Cerebellar cortex (tissue), 1 donor: Measurements from ENCODE around the gene SHKBP1.
"Not testable (repeated sequence)": the region's sequence is repeated elsewhere in the genome, so short reads cannot be mapped to it uniquely, and the experiment has no call there.

Experiments
- DNase-seq: peaks from one replicate; pipeline ENCODE4 v3.0.0-alpha.2; 2015; ENCODE audit warnings: low spot score

The SHKBP1 gene

DNA sequence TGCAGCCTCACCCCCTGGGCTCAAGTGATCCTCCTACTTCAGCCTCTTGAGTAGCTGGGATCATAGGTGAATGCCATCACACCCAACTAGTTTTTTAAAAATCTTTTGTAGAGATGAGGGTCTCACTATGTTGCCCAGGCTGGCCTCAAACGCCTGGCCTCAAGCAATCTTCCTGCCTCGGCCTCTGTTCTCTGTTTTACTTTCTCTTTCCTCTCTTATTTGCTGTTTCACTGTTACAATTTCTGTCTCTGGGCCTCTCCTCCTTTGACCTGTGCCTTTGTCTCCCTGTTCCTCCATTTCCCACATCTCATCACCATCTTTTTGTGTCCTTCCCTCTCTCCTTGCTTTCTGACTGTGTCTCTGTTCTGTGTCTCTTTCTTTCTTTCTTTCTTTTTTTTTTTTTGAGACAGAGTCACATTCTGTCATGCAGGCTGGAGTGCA lies 9.3 kb downstream of the SHKBP1 start:
- no peak for DNase-seq

DNA sequence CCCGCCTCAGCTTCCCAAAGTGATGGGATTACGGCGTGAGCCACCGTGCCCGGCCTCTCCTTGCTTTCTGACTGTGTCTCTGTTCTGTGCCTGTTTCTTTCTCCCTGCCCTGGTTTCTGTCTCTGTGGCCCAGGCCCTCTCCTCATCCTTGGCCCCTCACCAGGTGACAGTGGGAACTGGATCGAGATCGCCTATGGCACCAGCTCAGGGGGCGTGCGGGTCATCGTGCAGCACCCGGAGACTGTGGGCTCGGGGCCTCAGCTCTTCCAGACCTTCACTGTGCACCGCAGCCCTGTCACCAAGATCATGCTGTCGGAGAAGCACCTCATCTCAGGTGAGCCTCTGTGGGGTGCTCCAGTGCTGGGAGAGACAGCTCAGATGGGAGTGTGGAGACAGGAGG lies 9.9 kb downstream of the SHKBP1 start:
- DNase-seq: no peak

DNA sequence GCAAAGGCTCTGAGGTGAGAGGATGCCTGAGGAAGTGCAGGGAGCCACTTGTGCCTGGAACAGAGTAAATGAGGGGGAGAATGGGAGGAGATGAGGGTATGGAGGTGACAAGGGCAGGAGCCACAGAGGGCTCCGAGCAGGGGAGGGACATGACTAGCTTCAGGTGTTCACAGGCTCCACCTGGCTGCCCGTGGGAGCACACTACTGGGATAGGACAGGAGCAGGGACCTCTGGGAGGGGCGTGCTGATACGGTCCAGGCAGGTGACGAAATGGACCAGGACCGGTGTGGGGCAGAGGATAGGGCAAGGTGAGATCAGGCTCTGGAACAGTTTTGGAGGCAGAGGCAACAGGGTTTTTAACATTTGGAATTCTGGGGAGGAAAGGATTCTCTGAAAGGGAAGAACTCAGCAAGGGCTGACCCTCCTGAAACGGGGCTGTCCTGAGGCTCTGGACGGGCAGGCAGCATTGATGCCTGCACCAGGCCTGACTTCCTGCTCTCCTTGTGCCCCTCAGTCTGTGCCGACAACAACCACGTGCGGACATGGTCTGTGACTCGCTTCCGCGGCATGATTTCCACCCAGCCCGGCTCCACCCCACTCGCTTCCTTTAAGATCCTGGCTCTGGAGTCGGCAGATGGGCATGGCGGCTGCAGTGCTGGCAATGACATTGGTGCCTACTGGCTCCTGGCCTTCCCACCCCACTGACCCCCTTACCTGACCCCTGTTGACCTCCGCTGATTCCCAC lies 11.6 kb downstream of the SHKBP1 start:
- DNase-seq: no peak

DNA sequence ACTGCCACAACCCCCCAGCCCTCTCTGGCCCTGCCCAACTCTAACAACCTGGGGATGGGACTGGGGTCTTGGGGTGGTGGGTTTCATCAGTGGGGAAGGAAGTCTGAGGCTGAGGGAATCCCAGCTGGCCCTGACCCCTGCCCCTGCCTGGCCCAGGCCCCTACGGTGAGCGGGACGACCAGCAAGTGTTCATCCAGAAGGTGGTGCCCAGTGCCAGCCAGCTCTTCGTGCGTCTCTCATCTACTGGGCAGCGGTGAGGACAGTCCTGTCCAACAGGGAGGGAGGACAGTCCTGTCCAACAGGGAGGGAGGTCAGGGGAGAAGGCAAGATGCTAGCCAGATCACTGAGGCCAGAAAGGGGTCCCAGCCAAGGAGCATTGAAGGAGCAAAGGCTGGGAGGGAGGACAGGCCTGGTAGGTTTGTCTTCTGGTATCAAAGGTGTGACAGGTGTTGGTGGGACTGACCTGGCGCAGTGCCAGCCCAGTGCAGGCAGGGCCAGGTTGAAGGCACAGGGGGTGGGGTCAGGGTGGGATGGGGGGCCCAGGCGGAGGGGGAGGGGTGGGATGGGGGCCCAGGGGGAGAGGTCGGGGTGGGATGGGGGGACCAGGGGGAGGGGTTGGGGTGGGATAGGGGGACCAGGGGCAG lies 12.4 kb downstream of the SHKBP1 start:
- DNase-seq: no peak

DNA sequence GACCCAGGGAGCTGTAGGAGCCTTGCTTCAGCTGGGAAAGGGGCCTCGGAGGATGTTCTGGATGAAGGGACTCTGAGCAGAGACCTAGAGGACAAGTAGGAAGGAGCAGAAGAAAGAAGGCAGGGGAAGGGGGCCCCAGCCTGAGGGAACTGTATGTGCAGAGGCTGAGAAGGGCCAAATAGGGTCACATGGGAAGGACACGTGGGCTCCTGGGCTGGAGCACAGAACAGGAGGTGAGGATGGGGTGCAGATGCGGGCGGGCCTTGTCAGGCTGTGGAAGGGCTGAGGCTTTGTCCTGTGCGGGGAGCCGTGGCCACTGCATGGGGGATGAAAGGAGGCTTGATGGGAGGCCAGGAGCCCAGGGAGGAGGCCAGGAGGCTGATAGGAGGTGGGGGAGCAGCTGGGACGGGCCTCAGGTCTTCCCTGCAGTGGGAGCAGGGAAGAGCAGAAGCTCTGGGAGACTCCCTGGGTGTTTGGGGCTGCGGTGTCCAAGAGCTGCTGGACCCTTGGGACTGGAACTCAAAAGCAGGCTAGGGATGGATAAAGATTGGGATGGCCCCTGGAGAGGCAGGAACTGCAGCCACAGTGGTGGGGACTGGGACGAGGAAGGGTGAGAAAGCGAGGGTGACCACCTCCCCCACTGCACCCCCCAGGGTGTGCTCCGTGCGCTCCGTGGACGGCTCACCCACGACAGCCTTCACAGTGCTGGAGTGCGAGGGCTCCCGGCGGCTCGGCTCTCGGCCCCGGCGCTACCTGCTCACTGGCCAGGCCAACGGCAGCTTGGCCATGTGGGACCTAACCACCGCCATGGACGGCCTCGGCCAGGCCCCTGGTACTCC lies 13.1 kb downstream of the SHKBP1 start:
- no peak for DNase-seq

DNA sequence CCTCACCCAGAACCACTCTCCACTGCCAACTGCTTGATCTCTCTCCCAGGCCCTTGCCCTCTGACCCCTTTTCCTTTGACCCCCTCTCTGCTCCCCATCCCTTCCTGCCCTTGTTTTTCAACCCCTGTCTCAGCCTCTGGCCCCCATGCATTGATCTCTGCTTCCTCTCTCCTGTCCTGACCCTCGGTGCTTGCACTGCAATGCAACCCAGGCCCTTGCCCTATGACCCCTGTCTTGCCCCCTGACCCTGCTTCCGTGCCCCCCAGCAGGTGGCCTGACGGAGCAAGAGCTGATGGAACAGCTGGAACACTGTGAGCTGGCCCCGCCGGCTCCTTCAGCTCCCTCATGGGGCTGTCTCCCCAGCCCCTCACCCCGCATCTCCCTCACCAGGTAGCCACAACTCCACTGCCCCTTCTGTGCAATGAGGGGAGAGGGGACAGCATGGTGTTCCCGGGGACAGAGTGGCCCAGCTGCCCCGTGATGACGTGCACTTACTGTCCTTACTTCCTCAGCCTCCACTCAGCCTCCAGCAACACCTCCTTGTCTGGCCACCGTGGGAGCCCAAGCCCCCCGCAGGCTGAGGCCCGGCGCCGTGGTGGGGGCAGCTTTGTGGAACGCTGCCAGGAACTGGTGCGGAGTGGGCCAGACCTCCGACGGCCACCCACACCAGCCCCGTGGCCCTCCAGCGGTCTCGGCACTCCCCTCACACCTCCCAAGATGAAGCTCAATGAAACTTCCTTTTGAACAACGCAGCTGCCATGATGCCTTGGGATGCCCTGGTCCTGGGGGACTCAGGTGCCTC lies 14.0 kb downstream of the SHKBP1 start:
- no peak for DNase-seq

DNA sequence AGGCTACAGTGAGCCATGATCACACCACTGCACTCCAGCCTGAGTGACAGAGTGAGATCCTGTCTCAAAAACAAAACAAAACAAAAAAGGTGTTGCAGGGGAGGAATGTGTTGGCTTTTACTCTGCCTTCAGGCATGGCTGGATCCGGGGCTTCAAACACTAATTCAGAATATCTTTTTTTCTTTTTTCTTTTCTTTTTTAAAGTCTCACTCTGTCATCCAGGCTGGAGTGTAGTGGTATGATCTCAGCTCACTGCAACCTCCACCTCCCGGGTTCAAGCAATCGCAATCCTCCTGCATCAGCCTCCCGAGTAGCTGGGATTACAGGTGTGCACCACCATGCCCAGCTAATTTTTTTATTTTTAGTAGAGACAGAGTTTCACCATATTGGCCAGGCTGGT lies 15.1 kb downstream of the SHKBP1 start:
- DNase-seq: not testable (repeated sequence)

DNA sequence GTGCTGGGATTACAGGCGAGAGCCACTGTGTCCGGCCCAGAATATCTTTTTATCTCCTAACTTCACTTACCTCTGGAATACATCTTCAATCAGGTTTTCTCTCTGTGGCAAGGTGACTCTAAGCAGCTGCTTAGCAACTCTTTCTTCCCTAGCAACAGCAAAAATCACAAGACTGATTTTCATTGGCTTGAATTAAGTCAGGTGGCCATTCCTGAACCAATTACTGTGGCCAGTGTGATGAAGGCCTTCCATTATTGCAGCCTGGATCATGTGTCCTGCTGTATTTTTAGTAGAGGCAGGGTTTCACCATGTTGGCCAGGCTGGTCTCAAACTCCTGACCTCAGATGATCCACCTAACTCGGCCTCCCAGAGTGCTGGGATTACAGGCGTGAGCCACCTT lies 15.5 kb downstream of the SHKBP1 start:
- peak; percentile 77 for DNase-seq

DNA sequence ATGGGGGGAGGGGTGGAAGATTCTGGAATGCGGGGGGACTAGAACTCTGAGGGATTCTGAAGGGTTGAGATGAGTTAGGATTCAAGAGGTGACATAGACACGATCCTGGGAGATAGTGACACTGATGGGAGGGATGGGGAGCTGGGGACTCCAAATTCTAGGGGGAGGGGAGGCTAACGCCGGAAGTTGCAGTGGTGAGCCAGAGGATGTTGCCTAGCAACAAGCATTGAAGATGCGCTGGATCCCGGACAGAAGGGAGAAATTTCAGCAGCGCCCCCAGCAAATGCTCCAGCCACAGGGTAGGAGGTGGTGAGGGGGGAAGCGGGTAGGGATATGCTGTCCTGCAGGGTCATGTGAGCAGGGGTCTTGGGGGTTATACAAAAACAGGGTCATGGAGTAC lies 17.6 kb downstream of the SHKBP1 start:
- no peak for DNase-seq

DNA sequence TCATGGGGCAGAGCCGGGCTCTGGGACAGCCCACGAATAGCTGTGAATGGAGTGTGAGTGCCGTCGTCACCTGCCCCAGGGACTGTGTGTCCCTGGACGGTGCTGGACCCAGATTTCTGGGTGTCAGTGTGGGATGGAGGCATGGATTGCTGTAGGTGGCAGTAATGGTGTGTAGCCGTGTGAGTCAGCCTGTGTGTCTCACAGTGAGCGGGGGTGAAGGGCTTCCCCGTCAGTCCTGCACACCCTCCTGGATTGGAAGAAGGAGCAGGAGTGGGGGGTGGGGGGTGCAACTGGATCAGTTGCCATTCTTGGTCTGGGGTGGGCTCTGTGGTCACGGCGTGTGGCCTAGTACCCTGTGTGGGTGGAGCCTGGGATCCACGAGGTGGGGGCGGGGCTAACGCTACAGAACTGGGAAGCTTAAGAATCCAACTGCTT lies 18.0 kb downstream of the SHKBP1 start:
- DNase-seq: no peak

DNA sequence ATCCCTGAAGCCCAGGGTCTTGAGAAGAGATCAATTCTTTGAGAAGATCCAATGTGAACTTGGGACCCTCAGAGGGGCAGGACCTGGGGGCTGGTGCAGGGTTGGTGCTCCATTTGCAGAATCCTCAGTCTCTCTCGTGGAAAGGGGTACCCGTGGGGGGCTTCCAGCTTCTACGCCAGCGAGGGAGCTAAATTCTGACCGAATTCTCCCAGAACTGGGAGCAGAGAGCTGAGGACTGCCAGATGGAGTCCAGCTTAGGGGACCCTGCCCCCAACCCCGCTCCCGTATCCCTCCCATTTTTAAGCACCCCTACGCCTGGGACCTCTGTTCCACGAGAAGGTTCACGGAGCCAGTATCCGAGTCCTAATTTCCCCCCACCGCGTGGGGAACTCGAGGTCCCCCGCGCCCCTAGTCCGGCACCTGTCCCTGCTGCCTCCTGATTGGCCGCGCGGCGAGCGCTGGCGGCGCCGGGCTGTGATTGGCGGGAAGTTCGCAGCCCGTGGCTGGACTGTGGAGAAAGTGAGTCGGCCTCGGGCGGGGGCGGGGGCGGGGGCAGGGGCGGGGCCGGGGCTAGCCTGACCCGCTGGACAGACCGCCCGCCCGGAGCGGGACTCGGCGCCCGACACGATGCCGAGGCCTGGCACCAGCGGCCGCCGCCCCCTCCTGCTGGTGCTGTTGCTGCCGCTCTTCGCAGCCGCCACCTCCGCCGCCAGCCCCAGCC lies 20.1 kb downstream of the SHKBP1 start:
- DNase-seq: peak; percentile 52

DNA sequence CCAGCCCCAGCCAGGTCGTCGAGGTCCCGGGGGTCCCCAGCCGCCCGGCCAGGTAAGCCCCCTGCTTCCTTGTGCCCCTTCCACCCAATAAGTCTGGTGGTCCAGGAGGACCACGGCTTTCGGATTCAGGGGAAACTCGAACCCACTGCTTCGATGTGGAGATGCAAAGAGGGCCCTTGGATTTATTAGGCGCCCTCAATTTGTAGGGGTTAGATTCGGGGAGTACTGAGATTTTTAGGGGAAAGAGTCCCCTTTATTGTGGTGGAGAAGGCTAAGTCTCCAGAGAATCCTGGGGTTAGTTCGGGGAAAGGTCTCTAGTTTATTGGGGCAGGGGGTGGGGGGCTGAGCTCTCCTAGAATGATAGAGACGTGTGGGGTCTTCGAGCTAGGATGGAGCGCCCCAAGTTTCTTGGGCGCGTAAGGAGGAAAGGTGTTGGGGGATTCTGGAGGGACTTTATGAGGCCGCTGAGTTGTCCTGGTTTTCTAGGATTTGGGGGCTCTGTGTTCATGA lies 20.7 kb downstream of the SHKBP1 start:
- no peak for DNase-seq

DNA sequence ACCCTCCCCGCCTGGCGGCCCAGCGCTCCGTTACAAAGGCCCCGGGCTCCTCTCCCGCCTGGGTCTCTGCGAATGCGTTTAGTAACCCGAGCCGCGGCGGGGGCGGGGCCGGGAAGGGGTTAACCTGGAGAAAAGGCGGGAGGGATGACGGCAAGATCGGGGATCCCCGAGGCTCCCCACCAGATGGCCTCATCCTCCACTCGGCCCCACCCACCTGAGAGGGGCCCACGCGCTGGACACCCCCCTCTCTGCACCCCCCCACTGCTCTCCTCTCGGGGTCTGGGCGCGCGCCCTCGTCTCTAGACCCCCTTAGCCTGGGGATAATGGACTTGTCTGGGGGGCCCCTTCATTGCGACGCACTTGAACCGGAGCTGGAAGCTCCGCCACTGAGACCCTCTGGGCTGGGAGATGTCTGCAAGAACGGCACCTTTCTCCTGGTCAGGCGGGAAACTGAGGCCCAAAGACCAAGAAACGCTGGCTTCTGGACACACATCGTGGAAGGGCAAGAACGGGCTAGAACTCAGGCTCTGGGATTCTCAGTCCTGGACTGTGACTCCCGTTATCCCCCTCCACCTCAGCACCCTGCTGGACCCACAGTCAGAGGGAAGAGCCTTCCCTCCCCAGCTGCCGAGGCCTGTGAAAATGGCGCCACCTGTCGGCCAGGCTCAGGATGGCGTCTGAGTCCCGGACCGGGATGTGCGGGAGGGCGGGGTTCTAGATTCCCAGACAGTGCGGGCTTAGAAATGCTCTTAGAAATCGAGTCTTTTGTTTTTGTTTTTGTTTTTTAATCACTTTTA lies 21.6 kb downstream of the SHKBP1 start:
- peak; percentile 89 for DNase-seq

DNA sequence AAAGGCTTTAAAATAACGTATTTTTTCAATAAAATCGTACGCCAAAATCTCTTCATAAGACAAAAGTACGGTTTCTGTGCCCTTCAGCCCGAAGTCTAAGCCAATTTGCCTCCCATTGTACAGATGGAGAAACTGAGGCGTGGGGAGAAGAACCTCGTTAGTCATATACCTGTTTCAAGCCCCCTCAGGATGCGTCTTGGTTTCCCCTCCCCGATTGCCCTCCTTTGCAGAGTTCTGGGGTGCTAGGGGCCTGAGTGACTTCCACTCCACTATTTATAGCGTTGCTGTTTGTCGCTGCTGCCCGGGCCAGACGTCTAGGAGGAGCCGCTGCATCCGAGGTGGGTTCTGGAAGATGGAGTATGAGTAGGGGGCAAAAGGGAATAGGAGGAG lies 22.2 kb downstream of the SHKBP1 start:
- no peak for DNase-seq

DNA sequence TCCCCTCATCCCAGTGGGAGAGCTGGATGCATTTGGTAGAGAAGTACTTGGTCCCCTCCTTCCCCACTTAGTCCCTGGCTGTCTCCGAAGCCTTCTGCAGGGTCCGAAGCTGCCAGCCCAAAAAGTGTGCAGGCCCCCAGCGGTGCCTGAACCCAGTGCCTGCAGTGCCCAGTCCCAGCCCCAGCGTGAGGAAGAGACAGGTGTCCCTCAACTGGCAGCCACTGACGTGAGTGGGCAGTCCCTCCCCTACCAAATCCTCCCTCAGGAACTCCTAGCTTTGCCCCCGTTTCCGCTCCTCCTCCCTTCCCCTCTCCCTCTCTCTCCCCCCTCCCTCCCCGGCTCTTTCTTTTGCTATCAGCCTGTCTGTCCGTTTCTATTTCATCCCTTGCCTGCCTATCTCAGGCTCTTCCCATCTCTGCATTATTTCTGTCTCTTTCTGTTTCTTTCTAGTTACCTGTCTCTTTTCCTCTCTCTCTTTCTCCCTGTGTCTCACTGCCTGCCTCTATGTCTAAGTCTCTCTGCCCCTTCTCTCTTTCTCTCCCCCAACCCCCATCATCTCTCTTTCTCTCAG lies 22.7 kb downstream of the SHKBP1 start:
- DNase-seq: no peak

DNA sequence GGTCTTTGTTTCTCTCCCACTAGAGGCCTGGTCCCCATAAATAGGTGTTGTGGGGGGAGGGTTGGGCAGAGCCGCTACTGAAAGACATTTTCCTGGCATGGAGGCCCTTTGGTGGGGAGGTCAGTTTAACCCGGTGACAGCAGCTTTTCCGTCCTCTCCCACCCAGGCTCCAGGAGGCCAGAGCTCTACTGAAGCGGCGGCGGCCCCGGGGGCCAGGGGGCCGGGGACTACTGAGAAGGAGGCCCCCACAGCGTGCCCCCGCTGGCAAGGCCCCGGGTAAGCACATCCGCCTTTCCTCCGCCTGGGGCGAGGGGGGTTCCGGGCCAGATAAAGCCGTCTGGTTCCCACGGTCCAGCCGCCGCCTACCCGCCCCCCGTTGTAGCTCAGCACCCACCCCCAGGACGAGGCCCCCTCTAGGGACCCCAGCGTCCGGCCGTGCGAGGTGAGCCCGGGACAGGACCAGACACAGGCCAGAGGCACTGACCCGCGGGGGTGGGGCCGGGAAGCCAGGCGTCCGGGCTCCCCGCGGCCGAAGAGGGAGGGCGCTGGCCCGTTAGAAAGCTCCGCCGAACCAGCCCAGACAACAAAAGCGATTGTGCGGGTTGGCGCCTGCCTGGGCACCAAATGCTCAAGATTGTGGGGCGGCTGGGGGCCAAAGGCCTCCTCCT lies 23.4 kb downstream of the SHKBP1 start:
- DNase-seq: no peak

DNA sequence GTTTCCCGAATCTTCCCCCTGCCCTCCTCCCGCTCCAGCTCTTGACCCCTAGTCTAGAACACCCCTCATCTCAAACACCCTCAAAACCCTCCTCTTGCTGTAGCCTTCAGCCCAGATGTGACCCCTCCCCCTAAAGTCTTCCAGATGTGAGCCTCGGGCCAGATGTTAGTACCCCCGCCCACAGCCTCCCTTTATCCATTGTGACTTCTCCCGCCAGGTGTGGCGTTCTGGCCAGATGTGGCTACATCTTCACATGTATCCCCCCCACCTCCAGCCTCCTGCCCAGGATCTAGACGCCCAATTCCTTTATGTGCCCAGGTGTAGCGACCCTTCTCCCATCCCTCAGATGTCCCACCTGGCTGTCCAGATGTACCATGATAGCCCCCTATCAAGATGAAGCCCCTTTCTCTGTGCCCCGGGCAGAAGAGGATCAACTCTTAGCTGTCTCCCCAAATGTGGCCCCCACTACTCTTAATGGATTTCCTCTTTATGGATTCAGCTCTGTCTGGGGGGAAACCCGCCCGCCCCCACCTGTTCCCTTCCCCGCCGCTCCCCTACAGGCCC lies 24.0 kb downstream of the SHKBP1 start:
- no peak for DNase-seq

DNA sequence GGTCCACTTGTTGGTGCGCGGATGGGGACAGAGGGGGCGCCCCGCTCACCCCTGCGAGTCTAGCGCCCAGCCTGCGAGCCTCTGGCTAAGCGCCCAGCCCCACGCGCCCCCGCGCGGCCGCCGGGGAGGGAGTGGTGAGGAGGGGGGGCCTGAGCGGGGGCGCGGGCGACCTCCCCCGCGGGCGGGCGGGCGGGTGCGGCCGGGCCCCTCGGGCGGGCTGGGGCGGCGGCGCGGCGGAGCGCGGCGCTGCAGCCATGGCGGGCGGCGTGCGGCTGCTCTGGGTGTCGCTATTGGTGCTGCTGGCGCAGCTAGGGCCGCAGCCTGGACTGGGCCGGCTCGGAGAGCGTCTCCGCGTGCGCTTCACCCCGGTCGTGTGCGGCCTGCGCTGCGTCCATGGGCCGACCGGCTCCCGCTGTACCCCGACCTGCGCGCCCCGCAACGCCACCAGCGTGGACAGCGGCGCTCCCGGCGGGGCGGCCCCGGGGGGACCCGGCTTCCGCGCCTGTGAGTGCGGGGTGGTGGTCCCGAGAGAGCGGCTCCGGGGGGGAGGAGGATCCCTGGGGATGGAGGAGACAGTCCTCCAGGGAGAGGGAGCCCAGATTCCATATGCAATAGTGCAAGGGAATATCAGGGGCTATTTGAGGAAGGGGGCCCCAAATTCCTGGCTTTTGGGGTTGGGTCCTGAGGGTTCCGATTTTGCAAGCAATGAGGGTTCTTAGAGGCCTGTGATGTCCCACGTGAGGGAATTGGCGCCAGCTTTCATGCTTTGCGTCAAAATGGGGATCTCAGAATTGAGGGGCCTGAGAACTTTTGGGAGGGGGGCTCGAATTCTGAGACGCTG lies 24.7 kb downstream of the SHKBP1 start, which contains the start of gene LTBP4:
TSS of gene LTBP4 (plus strand) at position 236 of the 841 bp plus-strand sequence. CDS start at position 255, 19 bp downstream.
- DNase-seq: no peak
